Glomerular endothelial cell (primary cell): ENCODE results near the gene NCOA4. TPM values are rescaled to one million over a fixed set of nuclear protein-coding genes. Genes with fewer than 3 reads are reported as not detected.
"Not testable (repeated sequence)": the region's sequence is repeated elsewhere in the genome, so short reads cannot be mapped to it uniquely, and the experiment has no call there.

Experiments used
- DNase-seq: peaks from one replicate; pipeline ENCODE4 v3.0.0-alpha.2; 2011; ENCODE audit warnings: low read depth, low spot score; ENCODE audit errors: extremely low read depth
- total RNA-seq: library from RNA; depleted of rRNA; stranded (reverse); fragments of >200 nt; gene quantifications from 2 replicates; pipeline ENCODE4 v1.2.3, GENCODE V29; 2015

NCOA4 gene
- total RNA-seq, 1 donor from 2014 or later, result 142 TPM

DNA sequence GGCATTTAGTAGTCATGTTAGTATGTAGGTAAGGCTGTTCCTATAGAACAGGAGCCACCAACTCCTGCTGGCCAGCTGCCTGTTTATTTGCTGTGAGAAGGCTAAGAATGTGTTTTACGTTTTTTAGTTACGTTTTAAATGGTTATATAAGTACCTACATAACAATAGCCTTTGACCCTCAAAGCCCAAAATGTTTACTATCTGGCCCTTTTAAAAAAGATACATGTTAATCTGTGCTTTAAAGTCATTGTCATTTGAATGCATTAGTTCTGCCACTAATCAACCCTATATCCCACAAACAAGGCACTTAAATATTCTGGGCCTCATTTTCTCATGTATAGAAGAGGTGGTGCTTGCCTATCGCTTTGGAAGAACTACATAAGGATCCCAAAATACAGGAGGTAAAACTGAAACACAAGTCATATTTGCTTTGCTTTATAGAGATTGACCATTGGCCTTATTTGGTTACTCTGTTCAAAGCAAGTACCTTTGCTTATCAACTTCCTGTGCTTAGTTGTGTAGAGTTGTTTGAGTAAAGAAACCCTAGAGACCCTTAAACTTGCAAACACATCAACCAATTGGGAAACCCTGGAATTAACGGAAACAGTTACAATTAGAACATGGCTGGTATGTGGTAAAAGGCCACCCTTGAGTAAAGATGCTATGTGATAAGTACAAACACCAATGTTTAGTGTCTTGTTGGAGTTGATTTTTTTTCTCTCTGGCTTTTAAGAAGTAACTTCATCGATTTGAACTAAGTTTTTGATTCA, 32.2 kb downstream of the NCOA4 start:
- DNase-seq, result no peak

DNA sequence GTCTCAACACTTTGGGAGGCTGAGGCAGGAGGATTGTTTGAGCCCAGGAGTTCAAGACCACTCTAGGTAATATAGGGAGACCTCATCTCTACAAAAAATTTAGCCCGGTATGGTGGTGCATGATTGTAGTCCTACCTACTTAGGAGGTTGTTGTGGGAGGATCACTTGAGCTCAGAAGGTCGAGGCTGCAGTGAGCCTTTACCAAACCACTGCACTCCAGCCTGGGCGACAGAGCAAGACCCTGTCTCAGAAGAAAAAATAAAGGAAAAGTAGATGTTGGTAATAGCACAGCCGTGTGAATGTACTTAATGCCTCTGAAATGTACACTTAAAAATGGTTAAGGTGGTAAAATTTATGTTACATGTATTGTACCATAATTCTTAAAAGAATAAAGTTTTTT, 32.9 kb downstream of the NCOA4 start:
- no peak for DNase-seq

DNA sequence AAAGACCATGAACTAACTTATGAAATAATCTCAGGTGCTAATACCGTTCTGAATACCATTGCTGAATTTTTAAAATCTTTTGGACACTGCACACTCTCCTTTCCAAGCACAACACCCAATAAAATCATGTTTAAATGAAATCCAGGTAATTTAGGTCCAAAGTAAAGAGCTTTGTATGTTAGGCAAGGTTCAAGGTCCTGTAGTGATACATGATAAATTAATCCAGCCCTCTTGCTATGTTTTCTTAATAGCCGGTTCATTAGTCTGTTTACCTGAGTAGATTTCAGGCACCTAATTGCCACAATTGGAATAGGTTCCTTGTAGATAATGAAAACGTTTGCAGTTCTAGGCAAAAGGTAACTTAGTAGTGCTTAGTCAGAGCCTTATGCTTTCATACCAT, 44.8 kb downstream of the NCOA4 start:
- not testable (repeated sequence) for DNase-seq

DNA sequence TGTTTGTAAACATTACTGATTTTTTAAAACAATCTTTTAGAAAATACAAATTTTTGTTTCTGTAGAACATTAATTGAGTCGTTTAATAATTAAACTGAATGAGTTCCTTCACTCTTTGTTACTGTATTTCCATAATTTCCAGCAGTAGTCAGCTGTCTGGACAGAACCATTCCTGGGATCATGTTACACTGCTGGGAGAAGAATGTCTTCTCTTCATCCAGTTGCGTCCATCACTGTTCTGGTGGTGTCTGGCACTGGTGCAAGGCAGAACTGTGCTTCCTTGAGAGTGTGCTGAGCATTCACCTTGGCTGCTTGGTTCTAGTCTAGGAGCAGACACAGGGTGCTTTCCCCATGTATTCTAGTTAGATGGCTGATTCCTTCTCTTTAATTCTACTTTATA, 46.0 kb downstream of the NCOA4 start:
- DNase-seq, result not testable (repeated sequence)

DNA sequence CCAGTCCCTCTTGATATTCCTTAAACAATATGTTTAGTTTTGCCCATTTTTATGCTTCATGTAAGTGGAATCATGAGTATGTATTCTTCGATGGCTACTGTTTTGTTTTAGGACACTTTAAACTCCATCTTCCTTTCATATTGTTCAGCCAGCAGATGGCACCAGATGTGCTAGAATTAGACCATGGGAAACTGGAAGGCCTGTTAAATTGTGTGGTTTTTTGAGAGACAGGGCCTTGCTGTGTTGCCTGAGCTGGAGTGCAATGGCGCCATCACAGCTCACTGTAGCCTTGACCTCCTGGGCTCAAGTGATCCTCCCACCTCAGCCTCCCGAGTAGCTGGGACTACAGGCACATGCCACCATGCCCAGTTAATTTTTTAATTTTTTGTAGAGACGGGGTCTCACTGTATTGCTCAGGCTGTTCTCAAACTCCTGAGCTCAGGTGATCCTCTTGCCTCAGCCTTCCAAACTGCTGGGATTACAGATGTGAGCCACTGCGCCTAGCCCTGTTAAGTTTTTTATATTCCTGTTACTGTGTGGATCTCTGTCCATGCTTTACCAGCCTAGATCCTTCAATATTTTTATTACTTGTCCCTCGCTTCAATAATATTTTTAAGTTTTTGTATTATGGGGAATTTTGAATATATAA, 46.8 kb downstream of the NCOA4 start:
- not testable (repeated sequence) for DNase-seq

DNA sequence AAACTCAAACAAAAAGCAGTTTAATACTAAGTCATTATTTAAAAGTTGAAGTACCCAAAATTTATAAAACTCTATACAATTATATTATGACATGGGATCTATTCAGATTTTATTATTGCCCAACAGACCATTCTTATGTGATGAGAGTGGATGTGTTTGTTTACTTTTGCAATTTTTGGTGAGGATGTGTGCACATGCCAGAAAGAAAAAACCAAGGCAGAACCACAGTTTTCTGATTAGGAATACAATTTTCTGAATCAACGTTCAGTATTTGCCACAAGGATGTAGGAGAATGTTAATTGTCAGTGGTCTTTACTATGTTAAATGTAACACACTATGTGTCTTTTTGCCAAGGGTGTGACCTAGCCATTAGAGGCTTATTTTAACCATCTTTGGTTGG, 49.1 kb downstream of the NCOA4 start:
- DNase-seq, result not testable (repeated sequence)

DNA sequence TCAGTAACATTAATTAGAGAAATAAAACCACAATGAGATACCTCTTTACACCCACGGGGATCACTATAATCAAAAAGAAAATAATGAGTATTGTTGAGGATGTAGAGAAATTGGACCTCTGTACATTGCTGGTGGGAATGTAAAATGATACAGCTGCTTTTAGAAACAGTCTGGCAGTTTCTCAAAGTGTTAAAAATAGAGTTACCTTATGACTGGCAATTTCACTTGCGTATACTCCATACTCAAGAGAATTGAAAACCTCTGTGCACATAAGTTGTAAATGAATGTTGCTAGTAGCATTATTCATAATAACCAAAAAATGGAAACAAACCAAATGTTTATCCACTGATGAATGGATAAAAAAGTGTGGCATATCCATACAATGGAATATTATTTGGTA, 51.9 kb downstream of the NCOA4 start:
- not testable (repeated sequence) for DNase-seq

DNA sequence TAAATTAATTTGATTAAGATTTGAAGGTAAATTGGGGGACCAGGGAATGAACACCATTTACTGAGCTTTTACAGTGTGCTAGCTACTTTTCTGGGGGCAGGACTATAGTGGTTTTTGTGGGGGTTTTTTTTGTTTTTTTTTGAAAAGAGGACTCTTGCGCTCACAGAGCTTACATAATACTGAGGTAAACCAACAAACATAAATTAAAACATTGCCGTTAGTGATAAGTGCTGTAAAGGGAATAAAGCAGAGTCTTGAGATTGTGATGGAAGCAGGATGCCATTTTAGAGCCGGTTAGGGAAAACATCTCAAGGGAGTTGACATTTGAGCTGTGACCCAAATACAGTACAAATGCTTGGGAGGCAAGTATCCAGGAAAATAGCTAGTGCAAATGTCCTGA, 56.4 kb downstream of the NCOA4 start:
- not testable (repeated sequence) for DNase-seq

DNA sequence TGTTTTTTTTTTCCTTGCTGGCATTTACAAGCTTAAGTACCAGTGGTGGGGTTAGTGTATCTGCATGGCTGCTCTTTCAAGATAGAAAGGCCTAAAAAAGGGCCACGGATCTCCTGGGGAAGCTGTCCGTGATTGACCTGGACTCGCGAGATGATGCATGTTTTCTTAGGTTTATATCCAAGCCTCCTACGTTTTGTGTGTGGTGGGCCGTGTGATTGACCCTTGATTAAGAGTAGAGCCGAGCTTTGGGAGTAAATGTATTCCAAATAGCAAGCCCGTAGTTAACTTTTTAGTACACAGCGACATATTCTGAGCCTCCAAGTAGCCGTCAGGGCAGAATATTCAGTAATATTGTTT, 57.6 kb downstream of the NCOA4 start:
- not testable (repeated sequence) for DNase-seq

DNA sequence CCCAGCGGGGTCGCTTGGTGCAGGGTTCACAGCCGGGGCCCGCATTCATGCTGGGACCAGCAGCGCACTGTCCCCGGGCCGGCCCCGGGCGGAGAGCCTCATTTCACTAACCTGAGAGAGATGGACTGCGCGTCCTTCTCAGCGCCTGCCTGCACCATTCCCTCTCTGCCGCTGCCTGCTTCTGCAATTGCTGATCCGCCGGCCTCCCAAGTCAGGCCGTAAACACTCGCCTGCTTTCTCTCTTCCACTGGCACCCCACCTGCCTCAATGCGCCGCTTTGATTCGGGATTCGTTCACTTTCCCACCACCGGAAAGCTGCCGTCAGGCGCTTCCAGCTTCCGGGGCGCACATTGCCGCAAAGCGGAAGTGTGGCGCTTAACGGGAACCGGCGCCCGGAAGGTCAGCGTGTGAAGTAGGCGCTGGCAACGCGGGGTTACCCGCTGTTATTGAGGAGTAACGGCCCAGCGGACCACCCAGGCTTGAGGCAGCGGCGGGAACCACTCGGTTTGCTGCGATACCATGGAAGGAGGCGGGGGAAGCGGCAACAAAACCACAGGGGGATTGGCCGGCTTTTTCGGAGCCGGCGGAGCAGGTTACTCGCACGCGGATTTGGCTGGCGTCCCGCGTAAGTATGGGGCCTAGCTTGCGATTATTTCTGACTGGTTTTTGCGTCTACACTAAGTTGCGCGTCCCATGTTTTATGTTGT, 58.2 kb downstream of the NCOA4 start, which contains the start of gene TIMM23:
Gene TIMM23, plus strand, starts transcription at position 384 of the 707 bp plus-strand sequence. Its CDS starts 136 bp downstream, at position 520.
- not testable (repeated sequence) for DNase-seq

DNA sequence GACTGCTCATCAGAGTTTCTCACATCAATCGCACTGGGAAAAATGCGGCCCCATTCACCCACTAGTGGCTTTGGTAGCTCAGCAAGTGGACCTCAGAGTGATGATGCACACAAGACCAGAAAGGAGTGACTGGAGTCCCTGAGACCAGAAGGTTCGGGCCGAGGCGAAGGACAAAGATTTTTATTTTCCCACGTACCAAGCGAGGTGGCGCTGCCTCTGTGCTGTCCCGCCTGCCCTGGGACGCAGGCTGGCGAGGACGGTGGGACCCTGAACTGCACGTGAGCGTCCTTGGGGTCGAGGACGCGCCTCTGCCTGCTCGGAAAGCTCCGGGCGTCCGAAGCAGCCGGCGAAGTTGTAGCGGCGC, 58.7 kb downstream of the NCOA4 start:
- DNase-seq, result not testable (repeated sequence)

DNA sequence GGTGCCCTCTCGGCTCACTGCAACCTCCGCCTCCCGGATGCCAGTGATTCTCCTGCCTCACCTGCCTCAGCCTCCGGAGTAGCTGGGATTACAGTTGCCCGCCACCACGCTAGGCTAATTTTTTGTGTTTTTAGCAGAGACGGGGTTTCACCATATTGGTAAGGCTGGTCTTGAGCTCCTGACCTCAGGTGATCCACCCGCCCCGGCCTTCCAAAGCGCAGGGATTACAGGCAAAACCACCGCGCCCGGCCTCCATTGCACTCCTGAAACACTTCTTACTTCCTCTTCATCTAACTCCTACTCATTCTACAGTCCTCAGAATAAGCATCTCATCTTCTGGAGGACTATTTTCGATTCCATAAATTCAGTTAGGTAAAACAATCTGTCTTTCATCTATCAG, 59.4 kb downstream of the NCOA4 start:
- not testable (repeated sequence) for DNase-seq

DNA sequence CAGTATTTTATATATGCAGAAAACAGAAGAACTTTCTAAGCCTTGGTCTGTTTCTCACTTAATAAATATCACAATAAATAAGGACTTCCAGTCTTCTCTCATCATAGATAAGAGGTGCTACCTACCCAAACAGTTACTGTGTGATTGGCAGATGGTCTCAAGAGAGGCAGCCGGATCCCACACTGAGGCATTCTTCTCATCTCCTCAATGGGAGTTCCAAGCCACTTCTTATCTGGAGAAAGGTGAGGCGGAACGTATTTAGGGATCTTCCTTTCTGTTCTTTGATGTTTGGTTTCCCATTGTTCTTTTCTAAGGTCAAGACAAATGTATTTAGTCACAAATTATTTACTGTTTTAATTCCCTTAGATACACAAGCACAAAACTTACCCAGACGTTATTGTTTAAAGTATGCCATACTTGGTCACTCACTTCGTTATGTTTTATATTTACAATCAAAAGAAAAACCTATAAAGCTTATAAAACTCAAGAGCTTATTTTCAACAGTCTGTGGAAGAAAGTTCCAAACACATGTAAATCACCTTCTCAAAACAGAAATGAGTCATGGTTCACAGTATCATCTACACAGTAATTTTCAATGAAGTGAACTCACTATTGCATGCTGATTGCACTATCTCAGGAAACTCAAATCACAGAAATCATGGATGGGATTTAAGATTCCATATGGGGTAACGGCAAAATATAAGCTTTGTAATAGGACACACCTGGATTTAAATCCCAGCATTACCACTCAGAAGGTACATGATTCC, 67.6 kb downstream of the NCOA4 start:
- not testable (repeated sequence) for DNase-seq

DNA sequence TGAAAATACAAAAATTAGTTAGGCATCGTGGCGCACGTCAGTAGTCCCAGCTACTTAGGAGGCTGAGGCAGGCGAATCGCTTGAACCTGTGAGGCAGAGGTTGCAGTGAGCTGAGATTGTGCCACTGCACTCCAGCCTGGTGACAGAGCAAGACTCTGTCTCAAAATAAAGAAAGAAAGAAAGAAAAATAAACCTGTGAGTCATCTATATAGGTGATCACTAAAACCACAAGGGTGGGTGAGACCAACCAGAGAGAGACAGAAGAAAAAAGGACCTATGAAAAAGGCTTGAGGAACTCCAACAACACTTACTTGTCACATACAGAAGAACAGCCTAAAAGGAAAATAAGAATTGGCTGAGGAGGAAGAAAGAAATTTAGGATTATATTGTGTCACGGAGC, 72.5 kb downstream of the NCOA4 start:
- DNase-seq, result not testable (repeated sequence)

DNA sequence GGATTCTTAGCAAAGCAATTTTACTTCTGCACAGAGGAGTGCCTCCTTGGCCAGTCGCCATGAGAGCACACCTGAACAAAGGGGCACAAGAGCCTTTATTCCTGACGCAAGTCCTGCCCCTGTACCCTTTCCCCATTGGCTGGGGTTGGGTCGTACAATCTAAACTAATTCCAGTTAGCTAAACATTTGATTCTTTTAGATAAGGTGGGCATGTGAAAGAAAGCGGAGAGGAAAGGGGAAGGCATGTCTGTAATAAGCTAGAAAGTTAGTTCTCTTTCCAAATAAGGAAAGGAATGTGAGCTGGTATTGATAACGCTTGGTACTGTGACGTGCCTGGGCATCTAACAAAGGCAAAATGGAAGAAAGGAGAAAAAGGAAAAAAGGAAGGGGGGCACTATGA, 73.8 kb downstream of the NCOA4 start:
- DNase-seq, result not testable (repeated sequence)

Other genes starting within 250 kb of the NCOA4 start
- gene AGAP4, start 183.1 kb downstream of the NCOA4 start, total RNA-seq, result 7.7 and 11.1 TPM in 2 replicates
- gene TIMM23, start 58.1 kb downstream of the NCOA4 start, total RNA-seq, result 77.6 and 94.6 TPM in 2 replicates
- not detected in 2 replicates for gene MSMB, start 15.6 kb upstream of the NCOA4 start, total RNA-seq